ENCODE measurements around the gene METTL8. TPM values are rescaled to one million over a fixed set of nuclear protein-coding genes. Genes with fewer than 3 reads are reported as not detected.
"Not testable (repeated sequence)": the region's sequence is repeated elsewhere in the genome, so short reads cannot be mapped to it uniquely, and the experiment has no call there.

The METTL8 gene
- total RNA-seq, 2 experiments from 2014 or later, result 32.9 to 34.5 TPM

GRCh38 chr2:171393487-171393886 lies 40.3 kb downstream of the METTL8 start:
- Mint-ChIP-seq H3K27me3 (ENCODE audit: low read depth) (no peaks in the 10 kb centered on the region), H3K4me3 (no peak overlapping the region), H3K36me3 (ENCODE audit: low read depth) (peaks cover 14% of the 10 kb centered on the region), H3K4me1 (ENCODE audit: low read depth) (peaks cover 19% of the 10 kb centered on the region), H3K27ac (no peak overlapping the region), H3K9me3 (peaks cover 2% of the 10 kb centered on the region)
- intact Hi-C loops (cut with micrococcal nuclease), result no loop called here
- no peak for DNase-seq
- CTCF ChIA-PET, result no interaction called here

GRCh38 chr2:171391532-171391931 lies 42.3 kb downstream of the METTL8 start:
- intact Hi-C loops (cut with micrococcal nuclease), result loop anchor here (1.0 kb wide), 1 partner anchor 72 kb away; no protein-coding TSS in a partner anchor
- CTCF ChIA-PET, result no interaction called here
- H3K4me1 Mint-ChIP-seq (ENCODE audit: low read depth), result peaks cover 16% of the 10 kb centered on the region

DNA sequence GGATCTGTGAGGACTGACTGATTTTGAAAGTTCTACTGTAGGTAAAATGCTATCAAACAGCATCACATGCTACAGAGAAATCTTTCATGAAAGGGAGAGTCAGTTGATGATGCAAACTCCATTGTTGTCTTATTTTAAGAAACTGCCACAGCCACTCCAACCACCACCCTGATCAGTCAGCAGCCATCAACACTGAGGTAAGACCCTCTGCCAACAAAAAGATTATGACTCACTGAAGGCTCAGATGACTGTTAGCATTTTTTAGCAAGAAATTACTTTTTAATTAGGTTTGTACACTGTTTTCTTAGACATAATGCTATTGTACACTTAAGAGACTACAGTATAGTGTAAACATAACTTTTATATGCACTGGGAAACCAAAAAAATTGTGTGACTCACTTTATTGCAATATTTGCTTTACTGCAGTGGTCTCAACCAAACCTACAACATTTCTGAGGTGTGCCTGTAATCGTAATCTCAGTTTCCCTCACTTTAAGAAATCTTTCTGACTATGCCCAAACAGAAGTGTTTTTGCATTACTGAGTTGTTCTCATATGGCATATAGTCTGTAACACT lies 42.8 kb downstream of the METTL8 start:
- peaks cover 16% of the 10 kb centered on the region for H3K4me1 Mint-ChIP-seq (ENCODE audit: low read depth)
- peak; percentile 38 for DNase-seq
- H3K9me3 Mint-ChIP-seq, result no peaks in the 10 kb centered on the region
- intact Hi-C loops (cut with micrococcal nuclease), result loop anchor here (1.0 kb wide), 1 partner anchor 72 kb away; no protein-coding TSS in a partner anchor
- no peaks in the 10 kb centered on the region for H3K27me3 Mint-ChIP-seq (ENCODE audit: low read depth)
- no peak overlapping the region for H3K4me3 Mint-ChIP-seq
- CTCF ChIA-PET, result no interaction called here
- H3K36me3 Mint-ChIP-seq (ENCODE audit: low read depth), result peaks cover 13% of the 10 kb centered on the region
- no peak overlapping the region for H3K27ac Mint-ChIP-seq

More at GRCh38 chr2:171391532-171391931, 42.3 kb downstream of the METTL8 start:
- DNase-seq, result no peak
- Mint-ChIP-seq H3K27ac (no peak overlapping the region), H3K27me3 (ENCODE audit: low read depth) (no peaks in the 10 kb centered on the region), H3K9me3 (no peaks in the 10 kb centered on the region), H3K36me3 (ENCODE audit: low read depth) (peaks cover 12% of the 10 kb centered on the region), H3K4me3 (no peak overlapping the region)

DNA sequence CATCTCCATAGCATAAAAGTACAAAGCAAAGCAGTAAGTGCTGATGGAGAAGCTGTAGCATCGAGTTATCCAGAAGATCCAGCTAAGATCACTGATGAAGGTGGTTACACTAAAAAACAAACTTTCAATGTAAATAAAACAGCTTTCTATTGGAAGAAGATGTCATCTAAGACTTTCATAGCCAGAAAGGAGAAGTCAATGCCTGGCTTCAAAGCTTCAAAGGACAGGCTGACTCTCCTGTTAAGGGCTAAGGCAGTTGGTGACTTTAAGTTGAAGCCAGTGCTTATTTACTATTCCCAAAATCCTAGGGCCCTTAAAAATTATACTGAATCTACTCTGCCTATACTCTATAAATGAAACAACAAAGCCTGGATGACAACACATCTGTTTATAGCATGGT lies 44.0 kb downstream of the METTL8 start:
- peaks cover 19% of the 10 kb centered on the region for H3K36me3 Mint-ChIP-seq (ENCODE audit: low read depth)
- peaks cover 16% of the 10 kb centered on the region for H3K4me1 Mint-ChIP-seq (ENCODE audit: low read depth)
- no peak overlapping the region for H3K27ac Mint-ChIP-seq
- CTCF ChIA-PET, result interaction anchor here (0.6 to 1.0 kb wide), 2 partner anchors 27 to 655 kb away, joined by 3 to 4 read pairs; no protein-coding TSS in a partner anchor
- no peak for DNase-seq
- H3K27me3 Mint-ChIP-seq (ENCODE audit: low read depth), result no peaks in the 10 kb centered on the region
- H3K9me3 Mint-ChIP-seq, result no peaks in the 10 kb centered on the region
- intact Hi-C loops (cut with micrococcal nuclease), result no loop called here
- no peak overlapping the region for H3K4me3 Mint-ChIP-seq

- Mint-ChIP-seq H3K4me3 (no peak overlapping the region), H3K9me3 (no peaks in the 10 kb centered on the region), H3K27me3 (ENCODE audit: low read depth) (no peaks in the 10 kb centered on the region), H3K36me3 (ENCODE audit: low read depth) (peaks cover 19% of the 10 kb centered on the region), H3K4me1 (ENCODE audit: low read depth) (peaks cover 16% of the 10 kb centered on the region), H3K27ac (no peak overlapping the region)
- intact Hi-C loops (cut with micrococcal nuclease), result no loop called here
- DNase-seq, result no peak
- CTCF ChIA-PET, result interaction anchor here (0.6 to 1.1 kb wide), 3 partner anchors 27 to 655 kb away, joined by 3 to 4 read pairs (median 3); no protein-coding TSS in a partner anchor
Observed at GRCh38 chr2:171389325-171389724, 44.5 kb downstream of the METTL8 start.

GRCh38 chr2:171387052-171387451 lies 46.7 kb downstream of the METTL8 start:
- no peak overlapping the region for H3K27ac Mint-ChIP-seq
- CTCF ChIA-PET, result no interaction called here
- H3K4me3 Mint-ChIP-seq, result no peak overlapping the region
- peaks cover 11% of the 10 kb centered on the region for H3K4me1 Mint-ChIP-seq (ENCODE audit: low read depth)
- intact Hi-C loops (cut with micrococcal nuclease), result no loop called here
- no peaks in the 10 kb centered on the region for H3K27me3 Mint-ChIP-seq (ENCODE audit: low read depth)
- peaks cover 28% of the 10 kb centered on the region for H3K36me3 Mint-ChIP-seq (ENCODE audit: low read depth)
- no peak for DNase-seq
- H3K9me3 Mint-ChIP-seq, result no peaks in the 10 kb centered on the region

DNA sequence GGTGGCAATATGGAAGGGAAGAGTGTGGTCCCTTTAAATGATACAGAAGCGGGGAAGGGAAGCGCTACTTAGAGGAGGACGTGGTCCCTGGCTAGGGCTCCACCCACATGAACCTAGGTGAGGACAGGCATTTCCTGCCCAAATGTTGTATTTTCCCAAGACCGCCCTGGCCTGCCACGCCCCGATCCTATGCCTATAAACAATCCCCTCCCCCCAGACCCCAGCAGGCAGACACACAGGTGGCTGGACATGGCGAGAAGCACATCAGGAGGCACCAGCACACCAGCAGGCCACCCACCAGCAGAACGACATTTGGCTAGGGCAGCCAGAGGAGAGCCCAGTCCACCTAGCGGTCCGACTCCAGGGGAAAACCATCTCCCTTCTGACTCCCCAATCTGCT lies 47.2 kb downstream of the METTL8 start:
- Mint-ChIP-seq H3K4me1 (ENCODE audit: low read depth) (peaks cover 11% of the 10 kb centered on the region), H3K9me3 (peaks cover under 1% of the 10 kb centered on the region), H3K36me3 (ENCODE audit: low read depth) (peaks cover 28% of the 10 kb centered on the region), H3K4me3 (no peak overlapping the region), H3K27ac (no peak overlapping the region), H3K27me3 (ENCODE audit: low read depth) (no peaks in the 10 kb centered on the region)
- DNase-seq, result no peak
- intact Hi-C loops (cut with micrococcal nuclease), result no loop called here
- CTCF ChIA-PET, result interaction anchor here (0.6 kb wide), 1 partner anchor 137 kb away, joined by 3 read pairs; no protein-coding TSS in a partner anchor

DNA sequence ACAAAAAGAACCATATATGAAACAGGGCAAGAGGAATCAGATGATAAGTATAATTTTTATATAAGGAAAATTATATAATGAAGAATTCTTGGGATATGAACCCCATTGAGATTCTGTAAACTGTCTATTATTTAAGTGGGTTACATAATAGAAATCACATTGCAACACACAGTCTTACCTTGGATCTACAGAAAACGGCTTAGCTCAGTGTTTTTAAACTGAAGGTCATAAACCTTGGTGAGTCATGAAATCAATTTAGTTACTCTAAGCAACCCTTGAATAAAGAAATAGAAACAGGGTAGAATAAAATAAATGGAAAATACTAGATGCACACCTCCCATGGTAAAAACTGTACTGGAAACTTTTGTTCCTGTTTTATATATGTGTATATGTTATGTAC lies 50.7 kb downstream of the METTL8 start:
- peaks cover 21% of the 10 kb centered on the region for H3K9me3 Mint-ChIP-seq
- intact Hi-C loops (cut with micrococcal nuclease), result no loop called here
- H3K27ac Mint-ChIP-seq, result no peak overlapping the region
- peaks cover 42% of the 10 kb centered on the region for H3K36me3 Mint-ChIP-seq (ENCODE audit: low read depth)
- peaks cover 2% of the 10 kb centered on the region for H3K4me1 Mint-ChIP-seq (ENCODE audit: low read depth)
- no peak overlapping the region for H3K4me3 Mint-ChIP-seq
- CTCF ChIA-PET, result no interaction called here
- no peaks in the 10 kb centered on the region for H3K27me3 Mint-ChIP-seq (ENCODE audit: low read depth)
- DNase-seq, result no peak

DNA sequence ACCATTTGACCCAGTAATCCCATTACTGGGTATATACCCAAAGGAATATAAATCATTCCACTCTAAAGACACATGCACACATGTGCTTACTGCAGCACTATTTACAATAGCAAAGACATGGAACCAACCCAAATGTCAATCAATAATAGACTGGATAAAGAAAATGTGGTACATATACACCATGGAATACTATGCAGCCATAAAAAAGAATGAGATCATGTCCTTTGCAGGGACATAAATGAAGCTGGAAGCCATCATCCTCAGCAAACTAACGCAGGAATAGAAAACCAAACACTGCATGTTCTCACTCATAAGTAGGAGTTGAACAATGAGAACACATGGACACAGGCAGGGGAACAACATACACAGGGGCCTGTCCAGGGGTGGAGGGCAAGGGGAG lies 51.6 kb downstream of the METTL8 start:
- H3K4me1 Mint-ChIP-seq (ENCODE audit: low read depth); H3K27me3 Mint-ChIP-seq (ENCODE audit: low read depth); intact Hi-C loops (cut with micrococcal nuclease); DNase-seq; H3K4me3 Mint-ChIP-seq; CTCF ChIA-PET; H3K27ac Mint-ChIP-seq: not testable (repeated sequence)
- peaks cover 21% of the 10 kb centered on the region for H3K9me3 Mint-ChIP-seq
- peaks cover 47% of the 10 kb centered on the region for H3K36me3 Mint-ChIP-seq (ENCODE audit: low read depth)

- Mint-ChIP-seq H3K36me3 (ENCODE audit: low read depth) (peaks cover 50% of the 10 kb centered on the region), H3K9me3 (peaks cover 25% of the 10 kb centered on the region)
- H3K4me1 Mint-ChIP-seq (ENCODE audit: low read depth); CTCF ChIA-PET; DNase-seq; H3K4me3 Mint-ChIP-seq; intact Hi-C loops (cut with micrococcal nuclease); H3K27me3 Mint-ChIP-seq (ENCODE audit: low read depth); H3K27ac Mint-ChIP-seq: not testable (repeated sequence)
Observed at GRCh38 chr2:171377852-171378251, 55.9 kb downstream of the METTL8 start.

DNA sequence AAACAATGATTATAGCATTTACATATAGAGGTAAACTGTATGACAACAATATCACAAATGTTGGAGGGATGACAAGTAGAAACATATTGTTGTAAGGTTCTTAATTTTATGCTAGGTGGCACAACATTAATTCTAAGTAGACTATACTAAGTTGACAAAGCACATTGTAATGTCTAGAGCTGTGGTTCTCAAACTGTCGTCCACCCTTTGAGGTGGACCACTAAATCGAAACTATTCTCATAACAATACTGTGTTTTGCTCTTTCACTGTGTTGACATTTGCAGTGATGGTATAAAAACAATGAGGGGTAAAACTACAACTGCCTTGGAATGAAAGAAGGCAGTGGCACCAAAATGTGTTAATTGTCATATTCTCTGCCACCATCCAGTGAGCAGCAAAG lies 66.1 kb downstream of the METTL8 start:
- intact Hi-C loops (cut with micrococcal nuclease), result no loop called here
- Mint-ChIP-seq H3K27ac (no peak overlapping the region), H3K4me3 (no peak overlapping the region), H3K36me3 (ENCODE audit: low read depth) (peaks cover 15% of the 10 kb centered on the region), H3K9me3 (peaks cover 15% of the 10 kb centered on the region), H3K4me1 (ENCODE audit: low read depth) (no peaks in the 10 kb centered on the region), H3K27me3 (ENCODE audit: low read depth) (no peaks in the 10 kb centered on the region)
- CTCF ChIA-PET, result no interaction called here
- no peak for DNase-seq

DNA sequence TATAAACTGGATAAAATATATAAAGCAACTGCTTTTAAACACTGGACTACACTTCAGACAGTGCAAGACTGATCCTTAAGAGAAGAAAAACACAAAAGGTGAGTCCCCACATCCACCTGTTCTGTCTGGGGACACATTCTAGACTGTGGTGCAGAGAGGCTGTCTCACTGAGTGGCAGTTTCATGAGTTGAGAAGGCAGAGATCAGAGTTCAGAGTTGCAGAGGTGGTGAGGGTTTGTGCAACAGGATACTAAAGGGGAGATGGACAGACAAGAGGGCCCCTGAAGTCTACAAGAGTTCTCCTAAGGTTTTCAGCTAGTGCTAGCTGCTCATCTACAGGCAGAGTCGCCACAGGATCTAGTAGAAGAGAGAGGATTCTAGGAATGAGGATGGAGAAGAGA lies 68.0 kb downstream of the METTL8 start:
- Mint-ChIP-seq H3K9me3 (peaks cover 15% of the 10 kb centered on the region), H3K36me3 (ENCODE audit: low read depth) (peaks cover 15% of the 10 kb centered on the region), H3K27me3 (ENCODE audit: low read depth) (no peaks in the 10 kb centered on the region), H3K27ac (no peak overlapping the region), H3K4me1 (ENCODE audit: low read depth) (no peaks in the 10 kb centered on the region), H3K4me3 (no peak overlapping the region)
- intact Hi-C loops (cut with micrococcal nuclease), result no loop called here
- CTCF ChIA-PET, result no interaction called here
- DNase-seq, result no peak

GRCh38 chr2:171365232-171365631 lies 68.6 kb downstream of the METTL8 start:
- CTCF ChIA-PET, result no interaction called here
- no peak overlapping the region for H3K4me3 Mint-ChIP-seq
- H3K36me3 Mint-ChIP-seq (ENCODE audit: low read depth), result peaks cover 15% of the 10 kb centered on the region
- H3K4me1 Mint-ChIP-seq (ENCODE audit: low read depth), result no peaks in the 10 kb centered on the region
- H3K27me3 Mint-ChIP-seq (ENCODE audit: low read depth), result no peaks in the 10 kb centered on the region
- peaks cover 15% of the 10 kb centered on the region for H3K9me3 Mint-ChIP-seq
- intact Hi-C loops (cut with micrococcal nuclease), result no loop called here
- no peak for DNase-seq
- no peak overlapping the region for H3K27ac Mint-ChIP-seq
